Left ventricle myocardium inferior (tissue), 1 donor: ENCODE measurements around the gene PCDH15. TPM values are rescaled to one million over a fixed set of nuclear protein-coding genes. Genes with fewer than 3 reads are reported as not detected.

Experiments used
- DNase-seq: peaks from one replicate; pipeline ENCODE4 v3.0.0-alpha.2; 2020
- H3K27ac ChIP-seq: fragments of 200-600 bp; replicated peaks from 2 replicates; pipeline ENCODE4 v1.8.0; 2021
- H3K27me3 ChIP-seq: fragments of 200-600 bp; 2 replicates; pipeline ENCODE4 v1.8.0; 2021; ENCODE audit warnings: low read depth
- H3K36me3 ChIP-seq: fragments of 200-600 bp; 2 replicates; pipeline ENCODE4 v1.8.0; 2021
- H3K4me1 ChIP-seq: fragments of 200-600 bp; 2 replicates; pipeline ENCODE4 v1.8.0; 2021
- H3K4me3 ChIP-seq: fragments of 200-600 bp; 2 replicates; pipeline ENCODE4 v1.8.0; 2021; ENCODE audit warnings: mild to moderate bottlenecking, moderate library complexity
- H3K9me3 ChIP-seq: fragments of 200-600 bp; replicated peaks from 2 replicates; pipeline ENCODE4 v1.8.0; 2021
- intact Hi-C: fragments of 100-400 bp; cut with micrococcal nuclease; formaldehyde crosslinking; loops from one replicate; pipeline ENCODE4 v1.11.0; 2022
- total RNA-seq: library from RNA; stranded (reverse); fragmentation: NEBNext Ultra II Directional; extraction: Animal tissue kit (Norgen Biotek cat#: 25700); gene quantifications from one replicate; pipeline ENCODE4 v1.2.1, GENCODE V29; 2021
- TF ChIP-seq, protein P1 (sequence below): fragments of 200-600 bp; IDR thresholded peaks from 2 replicates; pipeline ENCODE4 v1.8.0; 2021; ENCODE audit warnings: antibody characterized with exemption, mild to moderate bottlenecking, borderline replicate concordance
- donor health status: DM: no; HTN: yes; CAD: no; lungs with severe emphysema.

The PCDH15 gene
- total RNA-seq, 1 donor from 2014 or later = 0.19 TPM

DNA sequence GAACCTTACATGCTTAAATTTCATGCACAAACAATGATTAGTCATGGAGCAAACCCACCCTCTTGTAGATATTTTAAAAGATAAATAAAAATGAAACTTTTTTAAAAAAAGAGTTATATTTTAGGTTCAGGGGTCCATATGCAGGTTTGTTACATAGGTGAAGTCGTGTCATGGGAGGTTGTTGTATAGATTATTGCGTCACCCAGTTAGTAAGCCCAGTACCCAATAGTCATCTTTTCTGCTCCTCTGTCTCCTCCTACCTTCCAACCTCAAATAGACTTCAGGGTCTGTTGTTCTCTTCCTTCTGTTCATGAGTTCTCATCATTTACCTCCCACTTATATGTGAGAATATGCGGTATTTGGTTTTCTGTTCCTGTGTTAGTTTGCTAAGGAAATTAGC is 486.6 kb downstream of the PCDH15 start:
- DNase-seq = no peak
- Histone ChIP-seq H3K4me1 (no peaks in the 10 kb centered on the region), H3K27ac (no peak overlapping the region), H3K36me3 (no peaks in the 10 kb centered on the region), H3K4me3 (no peak overlapping the region), H3K9me3 (peaks cover 16% of the 10 kb centered on the region), H3K27me3 (no peaks in the 10 kb centered on the region)
- intact Hi-C loops = no loop called here
- TF ChIP-seq, protein P1, sequence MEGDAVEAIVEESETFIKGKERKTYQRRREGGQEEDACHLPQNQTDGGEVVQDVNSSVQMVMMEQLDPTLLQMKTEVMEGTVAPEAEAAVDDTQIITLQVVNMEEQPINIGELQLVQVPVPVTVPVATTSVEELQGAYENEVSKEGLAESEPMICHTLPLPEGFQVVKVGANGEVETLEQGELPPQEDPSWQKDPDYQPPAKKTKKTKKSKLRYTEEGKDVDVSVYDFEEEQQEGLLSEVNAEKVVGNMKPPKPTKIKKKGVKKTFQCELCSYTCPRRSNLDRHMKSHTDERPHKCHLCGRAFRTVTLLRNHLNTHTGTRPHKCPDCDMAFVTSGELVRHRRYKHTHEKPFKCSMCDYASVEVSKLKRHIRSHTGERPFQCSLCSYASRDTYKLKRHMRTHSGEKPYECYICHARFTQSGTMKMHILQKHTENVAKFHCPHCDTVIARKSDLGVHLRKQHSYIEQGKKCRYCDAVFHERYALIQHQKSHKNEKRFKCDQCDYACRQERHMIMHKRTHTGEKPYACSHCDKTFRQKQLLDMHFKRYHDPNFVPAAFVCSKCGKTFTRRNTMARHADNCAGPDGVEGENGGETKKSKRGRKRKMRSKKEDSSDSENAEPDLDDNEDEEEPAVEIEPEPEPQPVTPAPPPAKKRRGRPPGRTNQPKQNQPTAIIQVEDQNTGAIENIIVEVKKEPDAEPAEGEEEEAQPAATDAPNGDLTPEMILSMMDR = no peak

DNA sequence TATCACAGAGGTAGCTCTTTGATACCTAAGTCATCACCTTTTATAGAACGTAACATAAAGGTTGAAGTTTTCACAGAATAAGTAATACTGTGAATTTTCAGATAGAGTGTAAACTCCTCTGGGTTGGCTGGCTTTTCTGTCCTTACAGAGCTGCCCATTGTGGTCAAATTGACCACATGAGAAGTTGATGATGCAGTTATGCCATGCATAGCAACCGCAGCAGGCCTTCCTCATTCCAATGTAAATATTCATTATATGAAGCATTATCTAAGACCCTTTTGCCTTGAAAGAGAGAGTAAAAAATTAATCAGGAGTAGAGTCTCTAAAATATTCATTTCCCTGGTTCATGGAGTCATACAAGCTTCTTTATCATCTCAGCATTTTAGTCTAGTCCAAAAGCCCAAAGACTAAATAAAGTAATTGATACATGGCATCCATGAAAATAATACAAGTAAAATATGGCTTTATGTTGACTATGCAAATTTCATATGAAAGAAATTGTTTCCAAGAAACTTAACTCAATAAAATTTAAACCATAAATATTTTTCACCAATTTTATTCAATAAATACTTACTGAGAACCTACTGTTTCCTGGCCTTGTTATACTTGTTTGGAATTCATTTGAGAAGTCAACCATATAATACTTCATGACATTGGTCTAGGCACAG is 516.4 kb downstream of the PCDH15 start:
- TF ChIP-seq, protein P1 = no peak
- H3K4me3 ChIP-seq = no peak overlapping the region

DNA sequence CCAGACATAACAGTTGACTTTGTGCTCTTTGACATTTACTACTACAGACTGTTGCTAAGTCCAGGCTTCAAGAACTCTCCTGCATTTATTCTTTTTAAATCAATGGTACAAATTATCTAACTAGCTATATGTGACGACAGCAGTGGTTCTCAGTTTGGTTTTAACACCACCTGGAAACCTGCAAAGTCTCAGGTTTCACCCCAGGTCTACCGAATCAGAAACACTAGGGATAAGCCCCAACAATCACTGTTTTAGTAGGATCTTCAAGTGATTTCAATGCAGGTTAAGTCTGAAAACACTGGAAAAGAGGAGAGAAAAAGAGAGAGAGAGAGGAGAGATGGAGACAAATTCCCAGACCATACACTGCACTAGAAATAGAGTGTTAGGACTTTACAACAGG is 519.0 kb downstream of the PCDH15 start:
- Histone ChIP-seq H3K36me3 (no peaks in the 10 kb centered on the region), H3K27ac (no peak overlapping the region), H3K4me3 (no peak overlapping the region), H3K4me1 (no peaks in the 10 kb centered on the region), H3K9me3 (no peaks in the 10 kb centered on the region), H3K27me3 (no peaks in the 10 kb centered on the region)
- DNase-seq = no peak
- TF ChIP-seq, protein P1 = no peak
- intact Hi-C loops = no loop called here

More for the DNA sequence above, 516.4 kb downstream of the PCDH15 start:
- Histone ChIP-seq H3K4me1 (no peaks in the 10 kb centered on the region), H3K9me3 (no peaks in the 10 kb centered on the region), H3K27me3 (no peaks in the 10 kb centered on the region), H3K36me3 (no peaks in the 10 kb centered on the region), H3K27ac (no peak overlapping the region)
- no peak for DNase-seq
- intact Hi-C loops = no loop called here

DNA sequence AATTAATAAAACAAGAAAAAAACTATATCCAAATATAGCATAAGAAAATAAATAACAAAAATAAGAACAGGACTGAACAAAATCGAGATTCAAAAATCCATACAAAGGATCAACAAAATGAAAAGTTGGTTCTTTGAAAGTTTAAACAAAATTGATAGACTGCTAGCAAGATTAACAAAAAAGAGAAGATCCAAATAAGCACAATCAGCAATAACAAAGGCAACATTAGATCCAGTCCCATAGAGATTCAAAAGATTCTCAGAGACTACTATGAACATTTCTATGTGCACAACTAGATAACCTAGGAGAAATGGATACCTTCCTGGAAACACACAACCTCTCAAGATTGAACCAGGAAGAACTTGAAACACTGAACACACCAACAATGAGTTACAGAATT is 534.6 kb downstream of the PCDH15 start:
- TF ChIP-seq, protein P1 = no peak
- Histone ChIP-seq H3K27ac (no peak overlapping the region), H3K4me3 (no peak overlapping the region), H3K4me1 (no peaks in the 10 kb centered on the region), H3K9me3 (peaks cover 6% of the 10 kb centered on the region), H3K36me3 (no peaks in the 10 kb centered on the region), H3K27me3 (no peaks in the 10 kb centered on the region)
- intact Hi-C loops = no loop called here
- DNase-seq = no peak

DNA sequence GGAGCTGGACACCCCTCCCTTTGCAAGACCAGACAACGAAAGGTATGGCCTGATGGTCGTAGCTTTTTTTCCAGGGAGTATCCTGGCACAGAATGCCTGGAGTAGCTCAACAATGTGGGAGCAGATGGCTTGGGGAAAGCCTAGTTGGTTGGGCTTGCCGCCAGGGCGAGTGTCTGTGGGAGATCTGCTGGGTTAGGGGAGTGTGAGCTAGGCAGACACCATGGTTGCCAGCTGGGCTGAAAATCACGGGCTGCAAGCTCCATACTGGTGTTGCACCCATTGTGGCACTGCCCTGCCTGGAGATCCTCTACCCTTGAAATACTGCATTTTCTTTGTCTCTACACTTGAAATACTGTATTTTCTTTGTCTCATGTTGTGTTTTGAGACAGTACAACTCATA is 538.3 kb downstream of the PCDH15 start:
- no peak for DNase-seq
- H3K36me3 ChIP-seq = no peaks in the 10 kb centered on the region
- H3K27ac ChIP-seq = no peak overlapping the region
- H3K9me3 ChIP-seq = peaks cover 6% of the 10 kb centered on the region
- no peak overlapping the region for H3K4me3 ChIP-seq
- H3K4me1 ChIP-seq = no peaks in the 10 kb centered on the region
- intact Hi-C loops = no loop called here
- H3K27me3 ChIP-seq = no peaks in the 10 kb centered on the region
- TF ChIP-seq, protein P1 = no peak
